NCI-H69 (cell line): ENCODE results near the gene CADM2.

ENCODE experiments used
- DNase-seq: peaks from one replicate; lab custom pipeline; 2025; lab: John Stamatoyannopoulos, UW

The CADM2 gene

GRCh38 chr3:85571835-85572234 is 613.0 kb downstream of the CADM2 start:
- DNase-seq, result no peak

GRCh38 chr3:85572426-85572825 is 613.6 kb downstream of the CADM2 start:
- peak; percentile 30 for DNase-seq

GRCh38 chr3:85572978-85573377 is 614.2 kb downstream of the CADM2 start:
- DNase-seq, result no peak

- DNase-seq, result no peak
These were observed 615.4 kb downstream of the CADM2 start for GRCh38 chr3:85574006-85574705.

GRCh38 chr3:85576091-85576690 is 617.4 kb downstream of the CADM2 start:
- DNase-seq, result peak; percentile 67

- DNase-seq, result no peak
These were observed 618.0 kb downstream of the CADM2 start for GRCh38 chr3:85576697-85577200.

- DNase-seq, result no peak
These were observed 626.1 kb downstream of the CADM2 start for GRCh38 chr3:85584779-85585356.

- DNase-seq, result peak; percentile 45
These were observed 627.2 kb downstream of the CADM2 start for GRCh38 chr3:85586018-85586417.

GRCh38 chr3:85589145-85589544 is 630.4 kb downstream of the CADM2 start:
- DNase-seq, result peak; percentile 25

GRCh38 chr3:85591451-85591850 is 632.7 kb downstream of the CADM2 start:
- no peak for DNase-seq

- DNase-seq, result no peak
These were observed 633.5 kb downstream of the CADM2 start for GRCh38 chr3:85592256-85592655.

GRCh38 chr3:85594676-85595075 is 635.9 kb downstream of the CADM2 start:
- DNase-seq, result no peak

GRCh38 chr3:85603378-85603777 is 644.6 kb downstream of the CADM2 start:
- DNase-seq, result peak; percentile 73

- peak; percentile 47 for DNase-seq
These were observed 645.9 kb downstream of the CADM2 start for GRCh38 chr3:85604641-85605040.

- DNase-seq, result no peak
These were observed 646.3 kb downstream of the CADM2 start for GRCh38 chr3:85605066-85605465.

GRCh38 chr3:85626662-85627061 is 667.9 kb downstream of the CADM2 start:
- DNase-seq, result peak; percentile 5

GRCh38 chr3:85627932-85628331 is 669.1 kb downstream of the CADM2 start:
- DNase-seq, result peak; percentile 90

- no peak for DNase-seq
These were observed 672.3 kb downstream of the CADM2 start for GRCh38 chr3:85631070-85631469.

- DNase-seq, result no peak
These were observed 674.1 kb downstream of the CADM2 start for GRCh38 chr3:85632921-85633320.

GRCh38 chr3:85652360-85652759 is 693.6 kb downstream of the CADM2 start:
- DNase-seq, result no peak

- DNase-seq, result peak; percentile 2
These were observed 701.7 kb downstream of the CADM2 start for GRCh38 chr3:85660451-85660850.

GRCh38 chr3:85662462-85662861 is 703.7 kb downstream of the CADM2 start:
- DNase-seq, result no peak

GRCh38 chr3:85667744-85668143 is 709.0 kb downstream of the CADM2 start:
- no peak for DNase-seq
